Astrocyte (in vitro differentiated cells and primary cell): Measurements from ENCODE around the gene MIA. TPM values are rescaled to one million over a fixed set of nuclear protein-coding genes. Genes with fewer than 3 reads are reported as not detected.

Source experiments
- DNase-seq: peaks from one replicate; pipeline ENCODE4 v3.0.0-alpha.2; 2010; ENCODE audit warnings: low read depth
- FAIRE-seq: peaks from 2 replicates; lab custom pipeline; 2011; peaks lifted over from hg19 to GRCh38; lab: Jason Lieb, UNC
- H2AFZ ChIP-seq: 2 replicates; pipeline ENCODE4 v1.6.0; 2012; ENCODE audit warnings: low read depth, low read length, inconsistent platforms
- H3K27ac ChIP-seq: 2 replicates; pipeline ENCODE4 v1.5.1; 2011; ENCODE audit warnings: low read depth, low read length, inconsistent platforms
- H3K27me3 ChIP-seq: 2 replicates; pipeline ENCODE4 v1.6.0; 2011; ENCODE audit warnings: low read length, inconsistent platforms; ENCODE audit not compliant: insufficient read depth
- H3K36me3 ChIP-seq: 2 replicates; pipeline ENCODE4 v1.5.1; 2011; ENCODE audit warnings: low read length, inconsistent platforms; ENCODE audit not compliant: insufficient read depth
- H3K4me1 ChIP-seq: 2 replicates; pipeline ENCODE4 v1.5.1; 2011; ENCODE audit warnings: low read length, inconsistent platforms; ENCODE audit not compliant: insufficient read depth
- H3K4me2 ChIP-seq: 2 replicates; pipeline ENCODE4 v1.6.0; 2012; ENCODE audit warnings: low read length, inconsistent platforms
- H3K4me3 ChIP-seq: 2 replicates; pipeline ENCODE4 v1.5.1; 2011; ENCODE audit warnings: low read depth, mild to moderate bottlenecking, low read length, inconsistent platforms; ENCODE audit not compliant: insufficient read depth
- H3K79me2 ChIP-seq: 2 replicates; pipeline ENCODE4 v1.6.0; 2012; ENCODE audit warnings: mild to moderate bottlenecking, low read length, inconsistent platforms; ENCODE audit not compliant: insufficient read depth
- H3K9ac ChIP-seq: 2 replicates; pipeline ENCODE4 v1.6.0; 2012; ENCODE audit warnings: mild to moderate bottlenecking, low read length, inconsistent platforms
- H3K9me3 ChIP-seq: 2 replicates; pipeline ENCODE4 v1.5.1; 2012; ENCODE audit warnings: low read depth, mild to moderate bottlenecking, low read length, inconsistent platforms; ENCODE audit not compliant: insufficient read depth
- H4K20me1 ChIP-seq: 2 replicates; pipeline ENCODE4 v1.6.0; 2012; ENCODE audit warnings: low read length, inconsistent platforms; ENCODE audit not compliant: insufficient read depth
- H3K27ac Mint-ChIP-seq: one replicate; pipeline ENCODE4 v1.8.0; 2021; ENCODE audit warnings: mild to moderate bottlenecking, mixed read lengths; ENCODE audit not compliant: unreplicated experiment
- H3K27me3 Mint-ChIP-seq: one replicate; pipeline ENCODE4 v1.8.0; 2021; ENCODE audit warnings: low read depth, mixed read lengths; ENCODE audit not compliant: unreplicated experiment
- H3K36me3 Mint-ChIP-seq: one replicate; pipeline ENCODE4 v1.8.0; 2021; ENCODE audit warnings: low read depth, mixed read lengths; ENCODE audit not compliant: unreplicated experiment
- H3K4me1 Mint-ChIP-seq: one replicate; pipeline ENCODE4 v1.8.0; 2021; ENCODE audit warnings: low read depth, mixed read lengths; ENCODE audit not compliant: unreplicated experiment
- H3K4me3 Mint-ChIP-seq: one replicate; pipeline ENCODE4 v1.8.0; 2021; ENCODE audit warnings: mild to moderate bottlenecking, moderate library complexity, mixed read lengths; ENCODE audit not compliant: unreplicated experiment
- H3K9me3 Mint-ChIP-seq: one replicate; pipeline ENCODE4 v1.8.0; 2021; ENCODE audit warnings: mild to moderate bottlenecking, mixed read lengths; ENCODE audit not compliant: unreplicated experiment
- EZH2 ChIP-seq: IDR thresholded peaks from 2 replicates; pipeline ENCODE4 v1.6.1; 2012; ENCODE audit warnings: mild to moderate bottlenecking, low read length, inconsistent platforms; ENCODE audit not compliant: insufficient read depth
- total RNA-seq: library from RNA; stranded (reverse); gene quantifications from 2 replicates; pipeline ENCODE4 v1.2.1, GENCODE V29; 2021
- TF ChIP-seq, protein P1 (sequence below): IDR thresholded peaks from 2 replicates; pipeline ENCODE4 v1.5.1; 2011; ENCODE audit warnings: low read depth, mild to moderate bottlenecking, inconsistent platforms, low read length, moderate library complexity; ENCODE audit not compliant: insufficient read depth

MIA gene
- total RNA-seq, 1 donor from 2014 or later: 2.5 TPM

DNA sequence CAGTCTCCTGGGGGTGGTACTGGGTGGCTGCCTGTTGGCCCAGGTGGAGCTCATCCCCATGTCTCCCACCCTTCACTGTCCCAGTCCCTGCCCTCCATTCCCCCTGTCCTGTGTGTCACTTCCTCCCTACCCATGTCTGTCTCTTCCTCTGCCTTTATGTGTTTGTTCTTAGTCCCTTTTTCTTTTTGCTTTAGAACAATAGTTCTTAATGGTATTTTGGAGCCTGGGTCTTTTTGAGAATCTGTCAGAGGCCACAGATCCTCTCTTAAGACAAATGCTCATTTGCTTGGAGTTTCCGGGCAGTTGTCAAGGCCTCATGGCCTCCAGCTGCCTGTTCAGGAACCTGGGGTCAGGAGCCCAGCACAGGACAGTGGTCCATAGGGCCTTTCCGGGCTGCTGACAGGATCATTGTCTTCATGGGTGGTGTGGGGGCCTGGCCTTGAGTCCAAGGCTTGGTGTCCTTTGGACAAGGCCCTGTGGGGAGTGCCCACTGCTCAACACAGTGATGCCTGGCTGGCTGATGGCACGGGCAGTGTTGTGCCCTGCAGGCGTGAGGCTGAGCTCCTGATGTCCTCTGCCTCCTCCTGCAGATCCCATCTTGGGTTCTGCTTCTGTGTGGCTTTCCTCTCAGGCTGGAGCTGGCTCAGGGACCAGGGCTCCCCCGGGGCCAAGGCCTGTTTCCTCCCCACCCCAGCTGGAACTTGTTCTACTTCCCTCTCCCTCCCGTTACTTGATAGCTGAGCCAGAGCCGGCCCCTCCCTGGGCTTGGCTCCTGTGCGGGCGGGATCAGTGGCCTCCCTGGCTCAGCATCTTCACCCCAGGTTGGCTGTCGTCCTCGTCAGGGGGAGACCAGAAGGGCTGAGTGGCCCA, 27.2 kb downstream of the MIA start:
- peaks cover 78% of the 10 kb centered on the region for H4K20me1 ChIP-seq
- TF ChIP-seq, protein P1, sequence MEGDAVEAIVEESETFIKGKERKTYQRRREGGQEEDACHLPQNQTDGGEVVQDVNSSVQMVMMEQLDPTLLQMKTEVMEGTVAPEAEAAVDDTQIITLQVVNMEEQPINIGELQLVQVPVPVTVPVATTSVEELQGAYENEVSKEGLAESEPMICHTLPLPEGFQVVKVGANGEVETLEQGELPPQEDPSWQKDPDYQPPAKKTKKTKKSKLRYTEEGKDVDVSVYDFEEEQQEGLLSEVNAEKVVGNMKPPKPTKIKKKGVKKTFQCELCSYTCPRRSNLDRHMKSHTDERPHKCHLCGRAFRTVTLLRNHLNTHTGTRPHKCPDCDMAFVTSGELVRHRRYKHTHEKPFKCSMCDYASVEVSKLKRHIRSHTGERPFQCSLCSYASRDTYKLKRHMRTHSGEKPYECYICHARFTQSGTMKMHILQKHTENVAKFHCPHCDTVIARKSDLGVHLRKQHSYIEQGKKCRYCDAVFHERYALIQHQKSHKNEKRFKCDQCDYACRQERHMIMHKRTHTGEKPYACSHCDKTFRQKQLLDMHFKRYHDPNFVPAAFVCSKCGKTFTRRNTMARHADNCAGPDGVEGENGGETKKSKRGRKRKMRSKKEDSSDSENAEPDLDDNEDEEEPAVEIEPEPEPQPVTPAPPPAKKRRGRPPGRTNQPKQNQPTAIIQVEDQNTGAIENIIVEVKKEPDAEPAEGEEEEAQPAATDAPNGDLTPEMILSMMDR: no peak
- TF ChIP-seq EZH2: no peak
- no peaks in the 10 kb centered on the region for H3K9me3 ChIP-seq
- DNase-seq (no peak), FAIRE-seq (no peak)
- Mint-ChIP-seq H3K9me3 (no peaks in the 10 kb centered on the region), H3K4me3 (peak overlapping the region; percentile 96), H3K4me1 (peaks cover 47% of the 10 kb centered on the region), H3K36me3 (peaks cover 8% of the 10 kb centered on the region), H3K27ac (no peak overlapping the region), H3K27me3 (no peaks in the 10 kb centered on the region)
- H3K9ac ChIP-seq: peak overlapping the region; percentile 56
- H3K27ac ChIP-seq: no peak overlapping the region
- H3K4me3 ChIP-seq: no peak overlapping the region
- peaks cover 78% of the 10 kb centered on the region for H3K79me2 ChIP-seq
- H2AFZ ChIP-seq: no peak overlapping the region
- peak overlapping the region; percentile 97 for H3K4me2 ChIP-seq
- H3K36me3 ChIP-seq: no peaks in the 10 kb centered on the region
- no peaks in the 10 kb centered on the region for H3K27me3 ChIP-seq
- peaks cover 47% of the 10 kb centered on the region for H3K4me1 ChIP-seq

DNA sequence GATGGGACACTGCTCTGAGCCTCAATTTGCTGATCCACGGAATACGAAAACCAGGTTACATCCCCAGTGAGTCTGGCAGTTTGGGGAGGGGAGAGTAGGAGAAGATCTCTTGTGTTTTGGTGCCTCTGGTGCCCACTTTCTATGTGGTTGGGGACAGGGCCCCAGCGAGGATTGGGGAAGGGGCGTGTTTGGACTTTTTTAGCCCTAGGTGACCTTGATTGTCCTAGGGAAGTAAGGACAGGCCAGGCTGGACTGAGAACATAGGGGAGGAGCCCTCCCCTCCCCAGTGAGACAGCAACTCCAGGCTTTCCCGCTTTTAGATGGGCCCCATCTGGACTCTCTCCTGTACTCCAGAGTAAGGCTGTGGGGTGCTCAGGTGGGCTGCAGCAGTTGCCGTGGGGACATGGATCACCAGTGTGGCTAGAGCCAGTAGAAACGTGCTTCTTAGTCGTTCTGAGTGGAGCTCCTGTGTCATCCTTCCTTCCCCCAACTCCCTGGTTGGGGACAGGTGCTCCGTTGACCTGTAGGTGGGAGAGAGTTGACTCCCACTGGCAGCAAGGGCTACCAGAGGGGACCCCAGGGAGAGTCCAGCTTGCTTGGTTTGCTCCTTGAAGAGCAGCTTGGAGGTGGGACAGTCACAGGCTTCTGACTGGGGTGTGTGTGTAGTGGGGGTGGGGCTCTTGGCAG, 28.0 kb downstream of the MIA start:
- Histone ChIP-seq H3K27me3 (no peaks in the 10 kb centered on the region), H3K4me1 (peaks cover 41% of the 10 kb centered on the region), H3K79me2 (peaks cover 86% of the 10 kb centered on the region), H3K4me3 (no peak overlapping the region), H3K27ac (no peak overlapping the region), H3K9ac (peak overlapping the region; percentile 56), H2AFZ (no peak overlapping the region), H4K20me1 (peaks cover 86% of the 10 kb centered on the region), H3K4me2 (peak overlapping the region; percentile 97), H3K9me3 (no peaks in the 10 kb centered on the region), H3K36me3 (no peaks in the 10 kb centered on the region)
- peaks cover 45% of the 10 kb centered on the region for H3K4me1 Mint-ChIP-seq
- FAIRE-seq: no peak
- no peak for DNase-seq
- H3K27me3 Mint-ChIP-seq: no peaks in the 10 kb centered on the region
- TF ChIP-seq, protein P1: no peak
- TF ChIP-seq EZH2: no peak
- H3K36me3 Mint-ChIP-seq: peaks cover 12% of the 10 kb centered on the region
- no peak overlapping the region for H3K27ac Mint-ChIP-seq
- no peaks in the 10 kb centered on the region for H3K9me3 Mint-ChIP-seq
- peak overlapping the region; percentile 96 for H3K4me3 Mint-ChIP-seq
